ENCODE data around the gene MIPEP.
"Not testable (repeated sequence)": the region's sequence is repeated elsewhere in the genome, so short reads cannot be mapped to it uniquely, and the experiment has no call there.

MIPEP gene

DNA sequence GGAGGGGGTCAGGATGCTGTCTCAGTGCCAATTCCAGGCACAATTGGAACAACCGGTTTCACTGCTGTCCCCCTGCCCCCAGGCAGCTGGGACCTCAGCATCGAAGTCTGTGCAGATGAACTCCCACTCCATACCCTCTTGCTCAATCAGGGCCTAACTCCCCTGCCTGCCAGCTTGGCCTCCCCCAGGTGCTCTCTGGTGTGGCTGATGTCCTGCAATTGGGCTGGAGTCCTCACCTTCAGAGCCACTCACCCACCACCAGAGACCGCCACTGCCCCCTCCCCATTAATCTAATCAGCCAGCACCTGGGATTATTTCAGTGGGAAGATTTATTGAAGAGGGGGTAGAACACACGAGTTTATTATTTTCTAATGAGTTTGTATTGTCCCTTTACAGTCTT is 118.8 kb downstream of the MIPEP start:
- DNase-seq = no peak

DNA sequence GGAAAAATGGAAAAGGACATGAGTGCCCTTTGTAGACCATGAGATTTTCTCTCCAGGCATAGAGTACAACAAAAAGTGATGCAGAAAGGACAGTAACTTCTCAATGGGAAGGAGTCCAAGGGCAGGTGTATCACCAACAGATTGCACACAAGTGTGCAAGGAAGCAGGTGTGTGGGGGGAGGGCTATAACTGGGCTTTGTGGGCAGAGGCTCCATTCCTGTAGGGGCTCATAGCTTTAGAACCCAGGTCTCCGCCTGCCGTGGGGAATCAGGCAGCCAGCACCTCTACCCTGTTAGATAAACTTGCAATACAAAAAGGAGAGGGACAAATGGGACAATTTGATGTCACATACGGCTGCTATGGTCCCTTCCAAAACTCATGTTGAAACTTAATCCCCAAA is 119.8 kb downstream of the MIPEP start:
- no peak for DNase-seq

DNA sequence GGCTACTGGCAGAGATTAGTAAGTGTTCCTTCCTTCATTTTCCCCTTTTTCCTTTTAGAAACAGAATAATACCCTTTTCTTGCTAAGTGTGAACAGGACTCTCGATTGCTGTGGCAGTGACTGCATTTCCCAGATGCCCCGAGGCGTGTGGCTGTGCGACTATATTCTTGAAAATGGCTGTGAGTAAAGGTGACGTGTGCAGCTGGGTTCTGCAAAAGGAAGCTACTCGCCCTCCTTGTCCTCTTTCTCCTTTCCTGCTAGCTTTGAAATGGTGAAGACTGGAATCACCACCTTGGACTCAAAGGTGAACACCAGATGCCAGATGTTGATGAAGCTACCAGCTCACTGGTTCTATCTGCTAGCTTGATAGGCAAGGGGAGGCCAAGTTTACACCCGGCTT is 121.4 kb downstream of the MIPEP start:
- no peak for DNase-seq

DNA sequence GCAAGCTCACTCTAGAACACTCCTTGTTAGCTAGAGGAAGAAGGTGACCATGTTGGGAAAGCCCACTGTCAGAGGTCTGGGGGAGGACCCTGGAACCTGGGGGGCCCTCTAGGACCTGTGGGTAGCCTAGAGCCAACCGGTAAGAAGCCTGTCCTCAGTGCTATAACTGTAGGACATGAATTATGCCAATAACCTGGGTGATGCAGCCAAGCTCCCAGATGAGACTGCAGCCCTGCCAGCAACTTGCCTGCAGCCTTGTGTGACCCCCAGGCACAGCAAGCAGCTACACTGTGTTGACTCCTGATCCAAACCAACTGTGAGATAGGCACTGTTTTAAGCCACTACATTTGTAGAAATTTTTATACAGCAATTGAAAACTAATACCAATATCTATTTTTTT is 122.3 kb downstream of the MIPEP start:
- no peak for DNase-seq

DNA sequence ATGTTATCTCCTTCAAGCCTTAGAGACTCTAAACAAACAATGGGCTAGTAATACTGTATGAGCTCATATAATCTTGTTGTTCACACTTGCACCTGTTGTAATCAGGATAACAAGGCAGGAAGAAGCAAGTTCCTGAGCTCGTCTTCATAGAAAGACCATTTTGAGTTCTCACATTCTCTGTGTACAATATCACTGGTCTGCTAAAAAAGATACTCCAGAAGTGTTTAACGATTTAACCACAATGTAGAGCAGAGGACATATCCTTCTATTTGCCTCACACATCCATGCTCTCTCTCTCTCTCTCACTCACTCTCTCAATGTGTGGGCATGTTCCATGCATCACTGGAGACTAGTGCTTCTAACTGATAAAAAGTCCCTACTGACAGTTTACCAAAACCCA is 122.9 kb downstream of the MIPEP start:
- DNase-seq = no peak

DNA sequence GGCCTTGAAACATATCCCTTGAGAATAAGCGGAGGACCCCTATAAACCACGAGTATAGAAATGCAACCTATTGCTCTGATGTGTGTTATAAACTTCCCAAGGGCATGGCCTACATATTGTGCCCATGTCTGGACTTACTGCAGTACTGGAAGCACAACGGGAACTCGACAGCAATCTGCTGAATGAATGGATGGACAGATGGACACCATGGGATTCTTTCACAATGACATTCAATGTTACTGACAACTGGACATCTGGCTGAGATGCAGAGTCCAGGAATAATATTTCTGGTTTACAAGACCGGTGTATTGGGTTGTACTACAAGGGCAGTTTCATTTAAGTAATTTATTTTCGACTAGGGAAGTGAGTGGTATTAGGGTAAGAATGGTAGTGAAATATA is 123.7 kb downstream of the MIPEP start:
- no peak for DNase-seq

DNA sequence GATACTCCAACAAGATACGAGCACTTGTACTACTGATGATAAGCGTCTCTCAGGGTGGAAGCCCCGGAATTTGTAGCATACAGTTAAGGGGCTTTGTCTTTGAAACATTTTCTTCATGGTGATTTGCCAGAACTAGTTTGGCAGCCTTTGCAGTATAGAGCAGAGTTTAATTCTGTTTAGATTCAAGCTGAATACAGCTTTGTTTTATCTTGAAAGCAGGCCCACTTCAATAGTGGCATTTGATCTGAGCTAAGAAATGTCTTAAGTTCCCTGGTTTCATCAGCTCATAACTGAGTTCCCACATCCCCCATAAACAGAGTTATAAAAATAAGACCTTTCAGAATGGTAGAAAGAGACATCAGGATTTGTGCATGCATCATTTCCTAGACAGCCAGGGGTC is 125.9 kb downstream of the MIPEP start:
- no peak for DNase-seq

GRCh38 chr13:23761760-23762159 is 127.4 kb downstream of the MIPEP start:
- DNase-seq = not testable (repeated sequence)

DNA sequence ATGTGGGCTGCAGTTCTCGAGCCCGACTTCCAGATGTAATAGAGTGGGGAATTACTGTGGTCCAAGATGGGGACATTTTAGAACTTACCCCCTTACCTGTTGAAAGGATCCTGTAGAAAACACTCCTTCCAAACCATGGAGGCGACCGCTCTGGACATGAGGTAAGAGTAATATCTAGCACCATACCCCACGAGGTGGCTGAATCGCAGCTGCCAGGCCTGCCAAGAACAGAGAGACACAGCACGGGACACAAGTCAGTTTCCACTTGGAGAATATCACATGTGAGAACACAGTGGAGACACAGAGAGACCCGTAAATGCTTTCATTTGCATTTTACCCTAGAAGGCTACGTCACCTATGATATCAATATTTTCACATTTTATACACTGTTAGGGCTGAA is 129.2 kb downstream of the MIPEP start:
- DNase-seq = no peak

DNA sequence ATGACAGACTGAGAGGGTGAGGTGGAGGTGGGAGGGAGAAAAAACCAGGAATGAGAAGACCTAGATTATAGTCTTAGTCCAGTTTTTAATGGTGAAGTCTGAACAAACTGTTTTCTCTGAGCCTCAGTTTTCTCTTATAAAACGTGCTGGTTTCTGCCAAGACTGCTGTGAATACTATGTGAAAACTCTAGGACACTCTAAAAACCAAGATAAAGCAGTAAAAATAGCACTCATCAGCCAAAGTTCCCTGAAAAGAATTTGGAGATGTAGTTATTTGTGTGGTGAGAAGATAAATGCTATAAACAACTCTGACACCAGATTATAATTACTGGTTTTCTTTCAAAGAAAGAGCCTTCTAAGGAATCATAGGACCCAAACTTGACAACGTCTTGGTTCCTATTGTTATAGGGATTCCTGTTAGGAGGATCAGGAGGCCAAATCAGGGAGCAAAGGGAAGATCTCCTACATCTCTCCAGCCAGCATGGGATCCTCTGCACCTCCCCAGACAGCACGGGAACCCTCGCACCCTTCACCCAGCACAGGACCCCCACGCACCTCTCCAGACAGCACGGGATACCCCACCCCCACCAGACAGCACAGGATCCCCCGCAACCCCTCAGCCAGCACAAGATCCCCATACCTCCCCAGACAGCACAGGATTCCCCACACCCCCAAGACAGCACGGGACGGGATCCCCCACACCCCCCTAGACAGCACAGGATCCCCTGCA is 130.2 kb downstream of the MIPEP start:
- no peak for DNase-seq

DNA sequence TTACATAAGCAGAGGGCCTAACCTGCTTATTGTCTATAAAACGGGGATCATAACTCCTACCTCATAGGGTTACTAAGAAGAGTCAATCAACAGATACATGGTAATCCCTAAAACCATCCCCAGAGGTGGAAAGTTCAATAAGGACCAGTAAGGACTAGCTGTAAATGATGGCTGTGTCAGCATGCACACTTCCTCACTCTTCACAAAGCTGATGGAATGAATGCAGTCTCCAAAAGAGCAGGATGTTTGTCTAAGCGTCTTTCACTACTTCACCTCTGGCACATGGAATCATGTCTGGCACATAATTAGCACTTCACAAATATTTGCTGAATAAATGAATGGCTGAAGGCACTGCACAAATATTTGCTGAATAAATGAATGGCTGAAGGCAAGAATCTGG is 134.2 kb downstream of the MIPEP start:
- DNase-seq = no peak

DNA sequence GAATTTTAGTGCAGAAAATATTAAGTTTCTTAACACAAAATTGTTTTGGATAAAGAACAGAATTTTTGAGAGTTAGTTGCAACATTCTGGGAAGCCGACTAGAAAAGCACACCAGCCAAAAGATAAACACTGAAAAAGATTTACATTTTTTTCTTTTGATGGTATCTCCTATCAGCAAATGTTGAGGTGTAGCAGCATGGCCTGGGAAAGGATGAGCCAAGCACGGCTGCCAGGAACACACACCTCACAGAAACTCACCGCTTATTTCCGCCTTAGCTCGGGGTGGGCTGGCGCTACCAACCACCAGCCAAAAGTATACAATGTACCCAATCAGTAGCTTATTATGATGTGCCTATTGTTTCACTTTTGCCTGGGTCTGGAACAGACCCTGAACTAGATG is 134.7 kb downstream of the MIPEP start:
- no peak for DNase-seq

DNA sequence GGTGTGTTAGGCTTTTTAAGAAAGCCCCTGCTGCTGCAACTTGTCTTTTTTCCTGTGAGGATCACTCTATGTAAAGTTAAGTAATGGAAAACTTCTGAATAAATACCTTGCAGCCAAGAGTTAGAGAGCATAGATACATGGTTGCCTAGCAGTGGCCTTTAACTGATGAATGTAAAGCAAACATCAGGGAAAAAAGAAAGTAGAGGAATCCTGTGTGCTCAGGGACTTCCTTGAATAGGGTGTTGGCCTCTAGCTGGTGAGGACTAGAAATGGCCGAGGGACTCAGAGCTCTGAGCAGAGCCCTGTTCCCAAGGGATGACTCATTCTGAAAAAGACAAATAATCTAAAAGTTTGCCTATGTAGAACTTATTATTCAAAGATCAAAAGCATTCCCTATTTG is 135.7 kb downstream of the MIPEP start:
- no peak for DNase-seq

GRCh38 chr13:23752111-23753001 is 136.8 kb downstream of the MIPEP start:
- DNase-seq = no peak

GRCh38 chr13:23751195-23751594 is 138.0 kb downstream of the MIPEP start:
- DNase-seq = no peak

DNA sequence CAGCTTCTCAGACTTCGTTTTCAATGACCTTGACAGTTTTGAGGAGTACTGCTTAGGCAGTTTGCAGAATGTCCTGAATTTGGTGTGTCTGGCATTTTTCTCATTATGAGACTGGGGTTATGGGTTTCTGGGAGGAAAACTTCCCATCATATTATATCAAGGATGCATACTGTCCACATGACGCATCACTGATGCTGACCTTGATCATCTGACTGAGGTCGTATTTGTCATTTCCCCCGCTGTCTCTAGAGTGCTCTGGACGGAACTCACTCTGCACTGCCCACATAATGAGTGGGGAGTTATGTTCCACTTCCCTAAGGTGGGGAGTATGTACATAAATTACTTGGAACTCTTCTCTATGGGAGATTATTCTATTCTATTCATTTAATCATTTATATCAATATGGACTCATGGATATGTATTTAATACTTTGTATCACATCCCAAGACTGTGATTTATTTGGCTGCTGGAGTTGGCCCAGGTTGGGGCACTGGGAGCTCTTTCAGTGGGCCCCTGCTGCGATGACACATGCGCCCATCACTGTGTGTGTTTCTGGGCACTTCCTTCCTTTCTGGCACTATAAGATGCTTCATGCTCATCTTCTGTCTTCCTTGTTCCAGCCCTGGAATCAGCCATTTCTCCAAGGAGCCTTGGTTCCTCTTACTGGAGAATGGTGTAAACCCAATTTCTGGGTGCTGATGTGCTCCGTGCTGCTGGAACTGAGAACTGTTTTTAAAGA is 138.6 kb downstream of the MIPEP start:
- no peak for DNase-seq

- no peak for DNase-seq
These were observed 139.8 kb downstream of the MIPEP start for GRCh38 chr13:23749288-23749873.

DNA sequence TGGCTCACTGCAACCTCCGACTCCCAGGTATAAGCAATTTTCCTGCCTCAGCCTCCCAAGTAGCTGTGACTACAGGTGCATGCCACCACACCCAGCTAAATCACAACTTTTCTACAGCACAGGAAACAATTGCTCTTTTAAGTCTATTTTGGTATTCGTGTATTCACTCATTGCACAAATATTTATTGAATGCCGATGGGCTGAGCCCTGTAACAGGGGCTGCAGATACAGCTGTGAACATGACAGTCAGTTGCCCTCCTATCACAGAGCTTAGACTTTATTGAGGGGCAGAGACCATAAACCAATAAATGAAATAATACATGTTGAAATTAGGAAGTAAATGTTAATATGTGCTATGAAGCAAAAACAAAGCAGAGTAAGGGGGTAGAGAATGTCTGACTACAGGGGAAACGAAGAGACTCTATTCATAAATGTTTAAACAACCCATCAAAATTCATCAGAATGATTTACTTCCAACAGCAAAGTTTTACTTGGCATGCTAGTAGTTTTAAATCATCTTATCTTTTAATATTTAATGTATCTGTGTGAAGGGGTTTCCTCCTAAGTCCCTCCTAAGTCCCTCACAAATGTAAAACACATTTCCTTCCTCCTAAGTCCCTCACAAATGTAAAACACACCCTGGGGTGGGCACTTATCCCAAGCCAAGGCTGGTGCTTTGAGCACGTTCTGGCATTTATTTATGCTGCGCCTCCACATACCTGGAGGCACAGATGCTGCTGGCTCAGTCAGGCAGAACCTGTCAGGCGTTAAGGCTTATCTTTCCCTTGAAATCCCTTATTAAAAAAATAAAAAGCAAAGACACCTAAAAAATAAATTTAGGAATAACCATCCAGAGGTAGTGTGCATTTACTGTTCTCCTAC is 140.8 kb downstream of the MIPEP start:
- DNase-seq = no peak

DNA sequence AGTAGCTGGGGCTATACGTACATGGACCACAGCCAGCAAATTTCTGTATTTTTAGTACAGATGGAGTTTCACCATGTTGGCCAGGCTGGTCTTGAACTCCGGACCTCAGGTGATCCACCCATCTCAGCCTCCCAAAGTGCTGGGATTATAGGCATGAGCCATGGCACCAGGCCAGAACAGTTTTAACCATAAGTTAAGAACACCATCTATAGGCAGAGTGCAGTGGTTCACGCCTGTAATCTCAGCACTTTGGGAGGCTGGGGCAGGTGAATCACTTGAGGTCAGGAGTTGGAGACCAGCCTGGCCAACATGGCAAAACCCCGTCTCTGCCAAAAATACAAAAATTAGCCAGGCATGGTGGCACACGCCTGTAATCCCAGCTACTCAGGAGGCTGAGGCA is 143.1 kb downstream of the MIPEP start:
- DNase-seq = not testable (repeated sequence)

DNA sequence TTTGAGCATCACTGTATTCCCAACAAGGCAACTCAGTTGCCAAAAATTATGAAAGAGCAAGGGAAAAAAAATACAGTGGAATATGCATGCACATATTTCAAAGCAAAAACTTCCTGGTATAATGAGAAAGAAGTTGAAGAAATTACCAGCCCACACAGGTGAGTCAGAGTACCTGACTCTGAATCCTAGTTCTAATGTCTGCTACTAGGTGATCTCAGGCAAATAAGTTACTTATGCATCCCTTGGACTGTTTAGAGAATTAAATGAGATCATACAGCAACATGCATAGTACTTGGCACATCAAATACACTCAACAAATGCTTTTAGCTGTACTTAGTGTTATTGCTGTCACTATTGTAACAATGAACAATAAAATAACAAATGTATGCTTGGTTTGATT is 144.9 kb downstream of the MIPEP start:
- no peak for DNase-seq

DNA sequence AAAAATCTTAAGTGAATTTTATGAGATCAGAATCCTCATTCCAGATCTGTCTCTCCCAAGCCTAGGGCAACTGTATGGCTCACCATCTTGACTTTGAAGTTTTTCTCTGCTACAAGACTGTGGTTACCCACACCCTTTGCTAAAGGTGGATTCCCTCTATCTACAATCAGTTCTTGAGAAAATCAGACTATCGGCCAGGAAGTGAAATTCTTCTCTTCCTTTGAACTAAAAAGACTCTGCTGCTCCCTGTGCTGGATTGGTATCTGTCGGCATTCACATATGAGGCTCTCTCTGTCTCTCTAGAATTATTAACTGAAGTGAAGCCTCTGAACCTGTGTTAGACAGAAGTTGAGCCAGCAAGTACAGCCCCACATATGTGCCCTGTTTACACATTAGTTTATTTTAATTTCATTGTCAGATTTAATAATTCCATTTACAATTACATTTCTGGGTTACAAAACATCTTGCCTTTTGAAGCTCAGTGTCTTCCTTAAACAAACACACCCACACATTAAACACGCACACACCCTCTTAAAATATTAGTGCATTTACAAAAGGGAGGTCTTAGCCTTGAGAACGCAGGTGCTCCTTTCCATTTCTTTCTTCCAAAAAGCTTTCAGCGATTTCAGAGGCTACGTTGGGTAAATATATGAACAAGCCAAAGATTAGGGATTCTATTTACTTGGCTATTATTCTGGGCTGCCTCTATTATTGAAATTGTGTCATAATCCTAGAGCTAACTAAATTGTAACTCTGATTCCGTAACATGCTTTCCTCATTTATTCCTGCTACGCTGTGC is 145.7 kb downstream of the MIPEP start:
- DNase-seq = no peak

All from DMS79 (cell line).